SK-N-SH (cell line): ENCODE results near the gene ZMAT2.

Experiments
- EP300 ChIP-seq, 2 experiments: IDR thresholded peaks; 2 replicates each; pipeline versions ENCODE4 v1.4.0 to v1.6.1; 2012; ENCODE audit warnings: borderline replicate concordance in 1 of 2, low read depth in 1 of 2, low read length in 1 of 2
- EZH2phosphoT487 ChIP-seq: fragments of 200-600 bp; sonication (generic); IDR thresholded peaks from 2 replicates; pipeline ENCODE4 v1.6.1; 2017; ENCODE audit warnings: low read depth, mixed run types, mild to moderate bottlenecking, antibody characterized with exemption, moderate library complexity, borderline replicate concordance
- FOXJ3 ChIP-seq: sonication (generic); formaldehyde crosslinking; IDR thresholded peaks from 2 replicates; pipeline ENCODE4 v1.5.1; 2020; ENCODE audit warnings: mild to moderate bottlenecking, missing genetic modification reagents
- FOXM1 ChIP-seq: IDR thresholded peaks from 2 replicates; pipeline ENCODE4 v1.4.0; 2012; ENCODE audit warnings: low read depth, mild to moderate bottlenecking
- JUND ChIP-seq: IDR thresholded peaks from 2 replicates; pipeline ENCODE4 v1.4.0; 2012
- MXI1 ChIP-seq: IDR thresholded peaks from 2 replicates; pipeline ENCODE4 v1.6.1; 2012; ENCODE audit warnings: mild to moderate bottlenecking, low read depth, low read length, improper control_type of control experiment
- POLR2AphosphoS5 ChIP-seq: IDR thresholded peaks from 2 replicates; pipeline ENCODE4 v1.6.1; 2012; ENCODE audit warnings: low read depth, low read length
- RAD21 ChIP-seq: IDR thresholded peaks from 2 replicates; pipeline ENCODE4 v1.6.1; 2012; ENCODE audit warnings: mild to moderate bottlenecking, low read length
- SIN3A ChIP-seq: IDR thresholded peaks from 2 replicates; pipeline ENCODE4 v1.6.1; 2012; ENCODE audit warnings: low read depth, mild to moderate bottlenecking, low read length, moderate library complexity, borderline replicate concordance
- SMC3 ChIP-seq: IDR thresholded peaks from 2 replicates; pipeline ENCODE4 v1.6.1; 2012; ENCODE audit warnings: low read depth, low read length, improper control_type of control experiment
- YY1 ChIP-seq: IDR thresholded peaks from 2 replicates; pipeline ENCODE4 v1.4.0; 2012; ENCODE audit warnings: low read depth, mild to moderate bottlenecking
- TF ChIP-seq, protein P1 (sequence below): fragments of 200-600 bp; sonication (generic); IDR thresholded peaks from 2 replicates; pipeline ENCODE4 v1.6.1; 2017; ENCODE audit warnings: antibody characterized with exemption, mild to moderate bottlenecking, moderate library complexity
- TF ChIP-seq, protein P2 (sequence below): IDR thresholded peaks from 2 replicates; pipeline ENCODE4 v1.6.1; 2012; ENCODE audit warnings: mild to moderate bottlenecking, low read depth, low read length, moderate library complexity
- TF ChIP-seq, protein P3 (sequence below): IDR thresholded peaks from 2 replicates; pipeline ENCODE4; 2012

DNA sequence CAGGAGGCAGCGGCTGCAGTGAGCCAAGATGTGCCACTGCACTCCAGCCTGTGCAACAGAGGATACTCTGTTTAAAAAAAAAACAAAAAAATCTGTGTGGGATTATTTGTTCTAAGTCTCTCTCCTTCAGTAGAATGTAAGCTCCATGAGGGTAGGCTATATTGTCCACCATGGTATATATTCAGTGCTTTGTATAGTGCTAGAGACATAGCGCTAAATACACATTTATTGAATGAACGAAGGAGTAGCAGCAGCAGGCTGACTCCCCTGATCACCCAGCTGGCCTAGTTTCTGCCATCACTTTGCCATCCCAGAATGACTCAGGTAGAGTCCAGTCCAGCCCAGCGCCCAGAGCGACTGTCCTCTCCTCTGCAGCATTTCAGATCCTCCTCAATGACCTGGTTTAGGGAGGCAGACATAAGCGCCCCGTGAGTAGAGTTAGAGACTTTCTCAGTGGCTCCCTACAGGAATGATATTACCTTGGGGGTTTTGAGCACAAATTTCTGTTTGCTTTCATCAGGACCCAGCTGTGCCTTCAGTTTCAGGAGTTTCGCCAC lies 9.8 kb upstream of the ZMAT2 start:
- TF ChIP-seq, protein P1, sequence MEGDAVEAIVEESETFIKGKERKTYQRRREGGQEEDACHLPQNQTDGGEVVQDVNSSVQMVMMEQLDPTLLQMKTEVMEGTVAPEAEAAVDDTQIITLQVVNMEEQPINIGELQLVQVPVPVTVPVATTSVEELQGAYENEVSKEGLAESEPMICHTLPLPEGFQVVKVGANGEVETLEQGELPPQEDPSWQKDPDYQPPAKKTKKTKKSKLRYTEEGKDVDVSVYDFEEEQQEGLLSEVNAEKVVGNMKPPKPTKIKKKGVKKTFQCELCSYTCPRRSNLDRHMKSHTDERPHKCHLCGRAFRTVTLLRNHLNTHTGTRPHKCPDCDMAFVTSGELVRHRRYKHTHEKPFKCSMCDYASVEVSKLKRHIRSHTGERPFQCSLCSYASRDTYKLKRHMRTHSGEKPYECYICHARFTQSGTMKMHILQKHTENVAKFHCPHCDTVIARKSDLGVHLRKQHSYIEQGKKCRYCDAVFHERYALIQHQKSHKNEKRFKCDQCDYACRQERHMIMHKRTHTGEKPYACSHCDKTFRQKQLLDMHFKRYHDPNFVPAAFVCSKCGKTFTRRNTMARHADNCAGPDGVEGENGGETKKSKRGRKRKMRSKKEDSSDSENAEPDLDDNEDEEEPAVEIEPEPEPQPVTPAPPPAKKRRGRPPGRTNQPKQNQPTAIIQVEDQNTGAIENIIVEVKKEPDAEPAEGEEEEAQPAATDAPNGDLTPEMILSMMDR, result no peak
- TF ChIP-seq POLR2AphosphoS5 (no peak), YY1 (no peak), FOXJ3 (no peak), EP300 (IDR thresholded peaks at IDR 0.05; ENCODE audit: borderline replicate concordance in 1 of 2, low read depth in 1 of 2, low read length in 1 of 2) (no peak), JUND (no peak), RAD21 (no peak), SMC3 (no peak), SIN3A (no peak), MXI1 (no peak), FOXM1 (no peak), EZH2phosphoT487 (no peak)
- TF ChIP-seq, protein P2, sequence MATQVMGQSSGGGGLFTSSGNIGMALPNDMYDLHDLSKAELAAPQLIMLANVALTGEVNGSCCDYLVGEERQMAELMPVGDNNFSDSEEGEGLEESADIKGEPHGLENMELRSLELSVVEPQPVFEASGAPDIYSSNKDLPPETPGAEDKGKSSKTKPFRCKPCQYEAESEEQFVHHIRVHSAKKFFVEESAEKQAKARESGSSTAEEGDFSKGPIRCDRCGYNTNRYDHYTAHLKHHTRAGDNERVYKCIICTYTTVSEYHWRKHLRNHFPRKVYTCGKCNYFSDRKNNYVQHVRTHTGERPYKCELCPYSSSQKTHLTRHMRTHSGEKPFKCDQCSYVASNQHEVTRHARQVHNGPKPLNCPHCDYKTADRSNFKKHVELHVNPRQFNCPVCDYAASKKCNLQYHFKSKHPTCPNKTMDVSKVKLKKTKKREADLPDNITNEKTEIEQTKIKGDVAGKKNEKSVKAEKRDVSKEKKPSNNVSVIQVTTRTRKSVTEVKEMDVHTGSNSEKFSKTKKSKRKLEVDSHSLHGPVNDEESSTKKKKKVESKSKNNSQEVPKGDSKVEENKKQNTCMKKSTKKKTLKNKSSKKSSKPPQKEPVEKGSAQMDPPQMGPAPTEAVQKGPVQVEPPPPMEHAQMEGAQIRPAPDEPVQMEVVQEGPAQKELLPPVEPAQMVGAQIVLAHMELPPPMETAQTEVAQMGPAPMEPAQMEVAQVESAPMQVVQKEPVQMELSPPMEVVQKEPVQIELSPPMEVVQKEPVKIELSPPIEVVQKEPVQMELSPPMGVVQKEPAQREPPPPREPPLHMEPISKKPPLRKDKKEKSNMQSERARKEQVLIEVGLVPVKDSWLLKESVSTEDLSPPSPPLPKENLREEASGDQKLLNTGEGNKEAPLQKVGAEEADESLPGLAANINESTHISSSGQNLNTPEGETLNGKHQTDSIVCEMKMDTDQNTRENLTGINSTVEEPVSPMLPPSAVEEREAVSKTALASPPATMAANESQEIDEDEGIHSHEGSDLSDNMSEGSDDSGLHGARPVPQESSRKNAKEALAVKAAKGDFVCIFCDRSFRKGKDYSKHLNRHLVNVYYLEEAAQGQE, result no peak
- TF ChIP-seq, protein P3, sequence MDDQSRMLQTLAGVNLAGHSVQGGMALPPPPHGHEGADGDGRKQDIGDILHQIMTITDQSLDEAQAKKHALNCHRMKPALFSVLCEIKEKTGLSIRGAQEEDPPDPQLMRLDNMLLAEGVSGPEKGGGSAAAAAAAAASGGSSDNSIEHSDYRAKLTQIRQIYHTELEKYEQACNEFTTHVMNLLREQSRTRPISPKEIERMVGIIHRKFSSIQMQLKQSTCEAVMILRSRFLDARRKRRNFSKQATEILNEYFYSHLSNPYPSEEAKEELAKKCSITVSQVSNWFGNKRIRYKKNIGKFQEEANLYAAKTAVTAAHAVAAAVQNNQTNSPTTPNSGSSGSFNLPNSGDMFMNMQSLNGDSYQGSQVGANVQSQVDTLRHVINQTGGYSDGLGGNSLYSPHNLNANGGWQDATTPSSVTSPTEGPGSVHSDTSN, result no peak
